Kasumi-1 (cell line): Measurements from ENCODE around the gene ESPN.
A peak's percentile ranks its signal among the peaks of the same experiment; 100 is the strongest.
"Not testable (repeated sequence)": the region's sequence is repeated elsewhere in the genome, so short reads cannot be mapped to it uniquely, and the experiment has no call there.

ENCODE experiments used
- DNase-seq, 2 experiments: peaks; one replicate each; lab custom pipeline; 2025; lab: John Stamatoyannopoulos, UW

ESPN gene, protein sequence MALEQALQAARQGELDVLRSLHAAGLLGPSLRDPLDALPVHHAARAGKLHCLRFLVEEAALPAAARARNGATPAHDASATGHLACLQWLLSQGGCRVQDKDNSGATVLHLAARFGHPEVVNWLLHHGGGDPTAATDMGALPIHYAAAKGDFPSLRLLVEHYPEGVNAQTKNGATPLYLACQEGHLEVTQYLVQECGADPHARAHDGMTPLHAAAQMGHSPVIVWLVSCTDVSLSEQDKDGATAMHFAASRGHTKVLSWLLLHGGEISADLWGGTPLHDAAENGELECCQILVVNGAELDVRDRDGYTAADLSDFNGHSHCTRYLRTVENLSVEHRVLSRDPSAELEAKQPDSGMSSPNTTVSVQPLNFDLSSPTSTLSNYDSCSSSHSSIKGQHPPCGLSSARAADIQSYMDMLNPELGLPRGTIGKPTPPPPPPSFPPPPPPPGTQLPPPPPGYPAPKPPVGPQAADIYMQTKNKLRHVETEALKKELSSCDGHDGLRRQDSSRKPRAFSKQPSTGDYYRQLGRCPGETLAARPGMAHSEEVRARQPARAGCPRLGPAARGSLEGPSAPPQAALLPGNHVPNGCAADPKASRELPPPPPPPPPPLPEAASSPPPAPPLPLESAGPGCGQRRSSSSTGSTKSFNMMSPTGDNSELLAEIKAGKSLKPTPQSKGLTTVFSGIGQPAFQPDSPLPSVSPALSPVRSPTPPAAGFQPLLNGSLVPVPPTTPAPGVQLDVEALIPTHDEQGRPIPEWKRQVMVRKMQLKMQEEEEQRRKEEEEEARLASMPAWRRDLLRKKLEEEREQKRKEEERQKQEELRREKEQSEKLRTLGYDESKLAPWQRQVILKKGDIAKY

GRCh38 chr1:6424619-6425593 lies at the start of gene ESPN:
Gene ESPN (plus strand): TSS chr1:6424776. CDS start chr1:6424956, 180 bp downstream.
- DNase-seq = no peak

DNA sequence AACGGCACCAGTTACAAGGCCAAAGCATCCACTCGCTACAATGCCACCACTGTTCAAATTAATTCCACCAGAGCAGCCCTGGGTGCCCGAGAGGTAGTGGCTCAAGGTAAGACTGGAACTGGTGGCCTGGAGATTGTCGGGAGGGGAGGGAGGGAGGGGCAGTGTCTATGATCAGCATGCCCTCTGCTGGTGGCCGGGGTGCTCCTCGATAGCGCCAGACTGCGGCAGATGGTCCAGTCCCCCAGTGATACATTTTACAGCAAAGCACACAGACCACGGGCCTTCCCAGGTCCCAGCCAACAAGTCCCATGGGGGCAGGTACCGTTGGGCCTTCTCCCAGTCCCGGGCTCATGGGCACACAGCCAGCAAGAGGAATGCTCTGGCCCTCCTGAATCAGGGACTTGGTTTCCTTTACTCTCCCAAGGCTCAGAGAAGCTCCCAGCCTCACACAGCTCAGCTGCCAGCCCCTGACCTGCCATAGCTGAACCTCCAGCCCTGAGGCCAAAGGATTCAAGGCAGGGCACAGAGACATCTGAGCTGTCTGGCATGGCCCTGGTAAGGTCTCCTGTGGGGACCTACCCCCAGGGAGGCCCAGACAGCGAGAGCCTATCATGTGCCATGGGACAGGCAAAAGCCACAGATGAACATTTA lies 46.4 kb upstream of the ESPN start:
- no peak for DNase-seq

- no peak for DNase-seq
Observed at GRCh38 chr1:6380037-6380436, 44.5 kb upstream of the ESPN start.

DNA sequence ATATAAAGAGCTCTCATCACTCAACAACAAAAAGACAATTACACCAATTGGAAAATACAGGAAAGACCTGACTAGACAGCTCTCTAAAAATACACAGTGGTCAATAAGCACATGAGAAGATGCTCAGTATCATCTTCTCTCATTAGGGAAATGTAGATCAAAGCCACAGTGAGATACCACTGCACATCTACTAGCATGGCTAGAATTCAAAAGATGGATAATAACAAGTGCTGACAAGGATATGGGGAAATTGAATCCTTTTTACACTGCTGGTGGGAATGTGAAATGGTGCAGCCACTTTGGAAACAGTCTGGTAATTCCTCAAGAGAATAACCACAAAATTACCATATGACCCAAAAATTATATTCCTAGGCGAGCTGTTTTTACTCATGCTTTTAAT lies 40.4 kb upstream of the ESPN start:
- no peak for DNase-seq

- DNase-seq = no peak
Observed at GRCh38 chr1:6384962-6385361, 39.6 kb upstream of the ESPN start.

GRCh38 chr1:6385488-6386191 lies 38.9 kb upstream of the ESPN start:
- DNase-seq = no peak

GRCh38 chr1:6386371-6386949 lies 38.1 kb upstream of the ESPN start:
- DNase-seq = no peak

DNA sequence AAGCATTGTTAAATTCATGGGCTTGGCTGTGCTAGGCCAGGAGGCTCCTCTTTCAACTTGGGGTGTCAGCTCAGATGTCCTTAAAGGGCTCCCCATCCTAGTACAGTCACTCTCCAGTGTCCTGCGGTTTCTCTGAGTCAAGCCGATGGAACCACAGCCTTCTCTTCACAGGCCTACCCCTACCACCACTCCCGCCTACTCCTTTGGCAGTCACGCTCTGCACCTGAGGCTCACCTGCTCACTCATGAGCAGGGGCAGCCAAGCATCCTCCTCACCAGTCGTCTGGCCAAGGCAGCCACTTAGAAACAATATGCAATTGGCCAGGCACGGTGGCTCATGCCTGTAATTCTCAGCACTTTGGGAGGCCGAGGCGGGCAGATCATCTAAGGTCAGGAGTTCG lies 34.6 kb upstream of the ESPN start:
- no peak for DNase-seq

DNA sequence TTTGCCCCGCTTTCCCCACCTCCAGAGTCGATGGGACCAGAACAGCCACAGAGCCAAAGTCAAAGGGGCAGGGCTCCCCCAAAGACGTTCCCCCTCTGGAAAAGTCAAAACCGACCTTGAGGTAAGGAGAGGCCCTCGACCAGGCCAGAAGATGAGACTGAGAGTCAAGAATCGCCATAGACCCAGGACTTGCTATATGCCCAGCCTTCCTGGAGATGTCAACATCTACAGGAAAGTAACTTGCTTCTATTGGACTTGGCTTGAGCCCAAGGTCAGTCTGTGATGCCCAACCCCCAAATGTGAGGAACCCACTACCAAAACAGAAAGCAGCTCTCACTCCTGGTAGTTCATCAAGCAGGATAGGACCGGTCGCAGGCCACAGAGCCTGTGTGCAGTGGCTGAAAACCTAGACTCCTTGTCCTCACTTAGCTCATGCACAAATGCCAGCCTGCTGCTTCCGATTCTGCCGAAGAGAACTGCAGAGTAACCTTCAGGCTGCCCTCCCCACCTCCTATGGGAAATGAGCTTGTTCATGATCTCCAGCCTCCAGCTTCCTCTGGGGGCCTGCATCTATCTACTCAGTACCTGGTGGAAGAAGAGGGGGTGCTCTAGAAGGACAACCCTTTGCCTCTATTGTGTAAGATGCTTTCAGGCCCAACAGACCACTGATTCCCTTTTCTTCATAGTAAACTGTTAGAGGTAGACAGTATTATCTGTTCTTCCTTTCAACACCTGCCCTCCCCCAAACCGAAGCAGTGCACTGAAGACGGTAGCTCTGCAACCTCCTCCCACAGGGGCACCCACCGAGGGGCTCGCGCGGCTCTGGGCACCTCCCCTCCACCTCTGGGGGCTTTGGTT lies 32.4 kb upstream of the ESPN start:
- DNase-seq = peak; percentile 32 to 45

DNA sequence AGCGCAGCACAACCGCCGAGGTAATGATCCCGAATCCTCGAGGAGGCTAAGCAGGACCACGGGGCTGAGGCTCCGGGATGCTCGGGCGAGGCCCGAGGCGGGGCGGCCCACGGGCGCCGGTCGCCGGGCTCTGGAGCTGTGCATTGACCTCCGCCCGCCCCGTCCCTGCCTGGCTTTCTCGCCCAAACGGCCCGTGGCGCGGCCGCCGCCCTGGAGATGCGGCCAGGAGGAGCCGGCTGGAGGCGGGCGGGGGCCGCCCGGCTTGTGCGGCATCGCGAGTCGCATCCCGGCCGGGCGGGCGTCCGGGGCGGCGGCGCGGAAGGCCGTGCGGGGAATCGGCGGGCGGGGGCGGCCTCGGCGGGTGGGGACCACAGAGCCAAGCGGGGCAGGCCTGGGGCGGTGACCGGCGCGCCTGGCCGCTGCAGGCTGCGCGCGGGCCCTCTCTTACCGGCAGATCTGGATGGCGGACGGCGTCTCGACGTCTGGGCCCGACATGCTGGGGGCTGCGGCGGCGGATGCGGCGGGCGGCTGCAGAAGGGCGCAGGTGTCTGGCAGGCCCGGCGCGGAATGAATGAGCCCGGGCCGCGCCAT lies 31.7 kb upstream of the ESPN start:
- DNase-seq = no peak

DNA sequence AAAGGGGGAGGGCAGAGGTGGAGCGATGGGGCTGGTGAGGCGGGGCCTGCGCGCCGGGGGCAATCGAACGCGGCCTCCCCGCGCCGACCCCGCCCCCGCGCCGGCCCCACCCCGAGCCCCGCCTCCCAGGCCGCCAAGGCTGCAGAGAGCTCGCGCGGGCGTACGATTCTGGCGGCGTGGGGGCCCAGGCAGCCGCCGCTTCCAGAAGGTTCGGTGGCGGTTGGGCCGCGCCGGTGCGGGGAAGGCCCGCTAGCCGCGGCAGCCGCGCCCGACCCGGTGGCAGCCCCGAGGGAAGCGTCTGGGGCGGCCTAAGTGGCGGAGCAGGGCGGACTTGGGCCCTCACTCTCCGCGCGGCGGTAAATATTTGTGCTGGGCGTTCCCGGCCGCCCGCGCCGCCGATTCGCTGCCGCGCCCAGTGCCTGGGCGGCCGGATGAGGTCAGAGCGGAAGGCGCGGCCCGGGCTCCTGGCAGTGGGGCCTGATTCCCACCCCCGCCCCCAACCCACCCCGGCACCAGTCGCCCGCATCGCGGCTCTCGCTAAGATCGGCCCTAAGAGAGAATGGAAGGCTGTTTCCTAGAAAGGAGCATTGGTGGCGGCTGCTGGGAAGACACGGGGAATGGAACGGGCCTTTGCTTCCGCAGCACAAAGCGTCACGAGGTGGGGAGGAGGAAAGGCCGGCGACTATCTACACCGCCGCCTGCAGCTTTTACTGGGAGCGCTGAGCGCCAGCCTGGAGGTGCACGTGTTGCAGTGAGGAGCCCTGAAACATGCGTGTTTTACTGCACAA lies 31.0 kb upstream of the ESPN start, which contains the start of gene ACOT7:
Gene ACOT7, minus strand, starts transcription at position 368 of the 788 bp plus-strand sequence. CDS start 368 bp downstream, outside the sequence.
- DNase-seq = peak; percentile 84 to 90

DNA sequence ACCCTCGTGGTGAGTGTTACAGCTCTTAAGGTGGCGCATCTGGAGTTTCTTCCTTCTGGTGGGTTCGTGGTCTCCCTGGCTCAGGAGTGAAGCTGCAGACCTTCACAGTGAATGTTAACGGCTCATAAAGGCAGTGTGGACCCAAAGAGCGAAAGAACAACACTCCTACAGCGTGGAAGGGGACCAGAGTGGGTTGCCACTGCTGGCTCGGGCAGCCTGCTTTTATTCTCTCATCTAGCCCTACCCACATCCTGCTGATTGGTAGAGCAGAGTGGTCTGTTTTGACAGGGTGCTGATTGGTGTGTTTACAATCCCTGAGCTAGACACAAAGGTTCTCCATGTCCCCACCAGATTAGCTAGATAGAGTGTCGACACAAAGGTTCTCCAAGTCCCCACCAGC lies 29.4 kb upstream of the ESPN start:
- DNase-seq = not testable (repeated sequence)

- not testable (repeated sequence) for DNase-seq
Observed at GRCh38 chr1:6395781-6396244, 28.8 kb upstream of the ESPN start.

DNA sequence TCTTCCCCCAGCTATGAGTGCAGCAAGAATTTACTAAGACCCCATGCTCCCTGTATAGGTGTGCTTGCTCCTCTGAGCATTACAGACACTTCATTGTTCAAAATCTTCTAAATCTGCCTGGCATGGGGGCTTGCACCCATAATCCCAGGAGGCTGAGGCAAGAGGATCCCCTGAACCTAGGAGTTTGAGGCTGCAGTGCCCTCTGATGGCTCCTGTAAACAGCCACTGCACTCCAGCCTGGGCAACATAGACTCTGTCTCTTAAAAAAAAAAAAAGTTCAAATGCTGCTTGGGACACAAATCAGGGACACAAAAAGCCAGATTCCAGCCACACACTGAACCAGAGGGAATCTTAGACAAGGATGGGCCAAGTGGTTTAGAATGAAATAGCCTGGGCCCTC lies 27.6 kb upstream of the ESPN start:
- peak in 1 of 2 experiments; percentile 17 for DNase-seq

GRCh38 chr1:6397844-6398441 lies 26.6 kb upstream of the ESPN start:
- no peak for DNase-seq

- no peak for DNase-seq
Observed at GRCh38 chr1:6399294-6399693, 25.3 kb upstream of the ESPN start.

GRCh38 chr1:6401673-6402072 lies 22.9 kb upstream of the ESPN start:
- DNase-seq = no peak
